HepG2 (cell line): ENCODE measurements around the gene NAT9. TPM values are rescaled to one million over a fixed set of nuclear protein-coding genes. Genes with fewer than 3 reads are reported as not detected.

Source experiments
- BORCS8-MEF2B ChIP-seq: sonication (generic); formaldehyde crosslinking; IDR thresholded peaks from 2 replicates; pipeline ENCODE4 v1.8.0; 2022; ENCODE audit warnings: mild to moderate bottlenecking, missing genetic modification reagents
- BRF2 ChIP-seq: sonication (generic); formaldehyde crosslinking; IDR thresholded peaks from 2 replicates; pipeline ENCODE4 v1.8.1; 2022; ENCODE audit warnings: mild to moderate bottlenecking, missing genetic modification reagents
- CAMTA2 ChIP-seq: sonication (generic); formaldehyde crosslinking; IDR thresholded peaks from 2 replicates; pipeline ENCODE4 v1.4.0; 2020; ENCODE audit warnings: mild to moderate bottlenecking, missing genetic modification reagents, borderline replicate concordance
- CREB1 ChIP-seq, 2 experiments: fragments of 450-650 bp in 1 of 2; IDR thresholded peaks; 2 replicates each; pipeline ENCODE4 v1.6.1; 2016 to 2017; ENCODE audit warnings: control low read depth in 1 of 2, mild to moderate bottlenecking in 1 of 2, missing compliant biosample characterization in 1 of 2, missing genetic modification characterization in 1 of 2
- DMAP1 ChIP-seq: IDR thresholded peaks from 2 replicates; pipeline ENCODE4 v1.6.1; 2016
- GATAD2A ChIP-seq: IDR thresholded peaks from 2 replicates; pipeline ENCODE4 v1.6.1; 2016
- HDAC1 ChIP-seq: sonication (generic); formaldehyde crosslinking; IDR thresholded peaks from 2 replicates; pipeline ENCODE4 v1.5.1; 2020; ENCODE audit warnings: mild to moderate bottlenecking, missing genetic modification reagents
- IRF2 ChIP-seq: IDR thresholded peaks from 2 replicates; pipeline ENCODE4 v1.6.1; 2018; ENCODE audit warnings: missing genetic modification reagents, missing compliant biosample characterization
- KDM5B ChIP-seq: sonication (generic); formaldehyde crosslinking; IDR thresholded peaks from 2 replicates; pipeline ENCODE4 v1.4.0; 2020; ENCODE audit warnings: missing genetic modification reagents, mild to moderate bottlenecking, borderline replicate concordance
- NFE2L1 ChIP-seq: sonication (generic); formaldehyde crosslinking; IDR thresholded peaks from 2 replicates; pipeline ENCODE4 v1.4.0; 2020; ENCODE audit warnings: missing genetic modification reagents, mild to moderate bottlenecking, borderline replicate concordance
- NKX3-1 ChIP-seq: sonication (generic); formaldehyde crosslinking; IDR thresholded peaks from 2 replicates; pipeline ENCODE4 v1.5.0; 2020; ENCODE audit warnings: missing genetic modification reagents
- NONO ChIP-seq, 2 experiments: fragments of 450-650 bp in 1 of 2; sonication (generic) in 1 of 2; formaldehyde crosslinking in 1 of 2; IDR thresholded peaks in 1 of 2; conservative IDR thresholded peaks in 1 of 2; 2 replicates each; pipeline versions ENCODE4 v1.6.1 to v1.8.0; 2017 to 2022; ENCODE audit warnings: mild to moderate bottlenecking in 1 of 2, missing genetic modification reagents in 1 of 2, moderate library complexity in 1 of 2
- POLR2AphosphoS5 ChIP-seq: IDR thresholded peaks from 2 replicates; pipeline ENCODE4 v1.6.1; 2012; ENCODE audit warnings: low read depth, low read length
- SP4 ChIP-seq: sonication (generic); formaldehyde crosslinking; IDR thresholded peaks from 2 replicates; pipeline ENCODE4 v1.8.1; 2023; ENCODE audit warnings: mild to moderate bottlenecking, missing genetic modification reagents
- TP53 ChIP-seq: sonication (generic); formaldehyde crosslinking; conservative IDR thresholded peaks from 2 replicates; pipeline ENCODE4 v1.4.0; 2020; ENCODE audit warnings: missing genetic modification reagents
- YY1 ChIP-seq: IDR thresholded peaks from 2 replicates; pipeline ENCODE4 v1.6.1; 2011; ENCODE audit warnings: low read length, low read depth, moderate library complexity, mild to moderate bottlenecking; ENCODE audit not compliant: insufficient read depth, insufficient replicate concordance
- ZNF12 ChIP-seq: sonication (generic); formaldehyde crosslinking; IDR thresholded peaks from 2 replicates; pipeline ENCODE4 v1.5.0; 2020; ENCODE audit warnings: missing genetic modification reagents
- ZNF703 ChIP-seq: sonication (generic); formaldehyde crosslinking; IDR thresholded peaks from 2 replicates; pipeline ENCODE4 v1.5.1; 2020; ENCODE audit warnings: missing genetic modification reagents, mild to moderate bottlenecking, moderate library complexity, borderline replicate concordance
- ZNF776 ChIP-seq: sonication (generic); formaldehyde crosslinking; IDR thresholded peaks from 2 replicates; pipeline ENCODE4 v1.4.0; 2020; ENCODE audit warnings: mild to moderate bottlenecking, missing genetic modification reagents
- ZNF839 ChIP-seq: sonication (generic); formaldehyde crosslinking; IDR thresholded peaks from 2 replicates; pipeline ENCODE4 v1.4.0; 2020; ENCODE audit warnings: missing genetic modification reagents, mild to moderate bottlenecking, borderline replicate concordance
- polyA plus RNA-seq, 8 experiments: library from polyadenylated mRNA; depleted of rRNA in 3 of 8; stranded (reverse) in 7 of 8; unstranded in 1 of 8; fragments of >200 nt; fragmentation: Illumina TruSeq in 4 of 8; extraction: Trizol in 4 of 8; gene quantifications; 2 replicates each; pipeline versions ENCODE4 v1.2.1 to v1.2.3, GENCODE V29; 2011 to 2016; ENCODE audit warnings: low read depth in 4 of 8, missing spikeins in 1 of 8, mixed read lengths in 1 of 8; ENCODE audit not compliant: insufficient read depth in 1 of 8
- total RNA-seq, 5 experiments: library from RNA; depleted of rRNA; stranded (reverse); fragments of >200 nt; fragmentation: Illumina TruSeq; extraction: Trizol; gene quantifications; 2 replicates each; pipeline ENCODE4 v1.2.3, GENCODE V29; 2016; ENCODE audit warnings: low read depth in 1 of 5
- TF ChIP-seq, protein P1 (sequence below): sonication (generic); formaldehyde crosslinking; IDR thresholded peaks from 2 replicates; pipeline ENCODE4 v1.8.1; 2022; ENCODE audit warnings: low read depth, mild to moderate bottlenecking, missing genetic modification reagents
- TF ChIP-seq, protein P2 (sequence below): sonication (generic); formaldehyde crosslinking; IDR thresholded peaks from 2 replicates; pipeline ENCODE4 v1.5.0; 2020; ENCODE audit warnings: mild to moderate bottlenecking, missing genetic modification reagents

NAT9 gene
- total and polyA plus RNA-seq, 2 of the 13 experiments (the other 11 are each of a cell fraction or from before 2014, with no cell fraction given): 39.7 to 44.2 TPM

DNA sequence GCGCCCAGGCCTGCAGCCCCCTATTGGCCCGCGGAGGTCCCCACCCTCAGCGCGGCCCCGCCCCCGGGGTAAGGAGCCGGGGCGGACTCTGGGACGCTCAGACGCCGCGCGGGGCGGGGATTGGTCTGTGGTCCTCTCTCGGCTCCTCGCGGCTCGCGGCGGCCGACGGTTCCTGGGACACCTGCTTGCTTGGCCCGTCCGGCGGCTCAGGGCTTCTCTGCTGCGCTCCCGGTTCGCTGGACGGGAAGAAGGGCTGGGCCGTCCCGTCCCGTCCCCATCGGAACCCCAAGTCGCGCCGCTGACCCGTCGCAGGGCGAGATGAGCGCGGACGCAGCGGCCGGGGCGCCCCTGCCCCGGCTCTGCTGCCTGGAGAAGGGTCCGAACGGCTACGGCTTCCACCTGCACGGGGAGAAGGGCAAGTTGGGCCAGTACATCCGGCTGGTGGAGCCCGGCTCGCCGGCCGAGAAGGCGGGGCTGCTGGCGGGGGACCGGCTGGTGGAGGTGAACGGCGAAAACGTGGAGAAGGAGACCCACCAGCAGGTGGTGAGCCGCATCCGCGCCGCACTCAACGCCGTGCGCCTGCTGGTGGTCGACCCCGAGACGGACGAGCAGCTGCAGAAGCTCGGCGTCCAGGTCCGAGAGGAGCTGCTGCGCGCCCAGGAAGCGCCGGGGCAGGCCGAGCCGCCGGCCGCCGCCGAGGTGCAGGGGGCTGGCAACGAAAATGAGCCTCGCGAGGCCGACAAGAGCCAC lies 27.4 kb downstream of the NAT9 start, which contains the start of gene NHERF1 (continued):
- TF ChIP-seq NFE2L1 (CRISPR knock-in tag) (no peak), NONO (IDR thresholded peaks at IDR 0.05) (no peak), NONO (CRISPR knock-in tag; conservative IDR thresholded peaks at IDR 0.05) (peak; percentile 89), HDAC1 (peak; percentile 84), CREB1 (IDR thresholded peaks at IDR 0.05) (no peak), CREB1 (CRISPR knock-in tag; IDR thresholded peaks at IDR 0.05) (no peak), ZNF703 (CRISPR knock-in tag) (peak; percentile 64), NKX3-1 (peak; percentile 94), YY1 (peak; percentile 77), POLR2AphosphoS5 (peak; percentile 99), TP53 (CRISPR knock-in tag) (peak; percentile 92), SP4 (peak; percentile 97), IRF2 (CRISPR knock-in tag) (peak; percentile 65; the same call in 1 of the 2 replicates), CAMTA2 (peak; percentile 95; the same call in 1 of the 2 replicates), ZNF839 (no peak), GATAD2A (CRISPR knock-in tag) (no peak), KDM5B (CRISPR knock-in tag) (peak; percentile 92), BORCS8-MEF2B (peak; percentile 85; the same call in 1 of the 2 replicates), ZNF776 (CRISPR knock-in tag) (peak; percentile 98), DMAP1 (peak; percentile 65), ZNF12 (CRISPR knock-in tag) (0 out of 2 replicates have a peak, but pooled peaks have one; percentile 33), BRF2 (CRISPR knock-in tag) (peak; percentile 81; the same call in 1 of the 2 replicates)
- TF ChIP-seq, protein P1, sequence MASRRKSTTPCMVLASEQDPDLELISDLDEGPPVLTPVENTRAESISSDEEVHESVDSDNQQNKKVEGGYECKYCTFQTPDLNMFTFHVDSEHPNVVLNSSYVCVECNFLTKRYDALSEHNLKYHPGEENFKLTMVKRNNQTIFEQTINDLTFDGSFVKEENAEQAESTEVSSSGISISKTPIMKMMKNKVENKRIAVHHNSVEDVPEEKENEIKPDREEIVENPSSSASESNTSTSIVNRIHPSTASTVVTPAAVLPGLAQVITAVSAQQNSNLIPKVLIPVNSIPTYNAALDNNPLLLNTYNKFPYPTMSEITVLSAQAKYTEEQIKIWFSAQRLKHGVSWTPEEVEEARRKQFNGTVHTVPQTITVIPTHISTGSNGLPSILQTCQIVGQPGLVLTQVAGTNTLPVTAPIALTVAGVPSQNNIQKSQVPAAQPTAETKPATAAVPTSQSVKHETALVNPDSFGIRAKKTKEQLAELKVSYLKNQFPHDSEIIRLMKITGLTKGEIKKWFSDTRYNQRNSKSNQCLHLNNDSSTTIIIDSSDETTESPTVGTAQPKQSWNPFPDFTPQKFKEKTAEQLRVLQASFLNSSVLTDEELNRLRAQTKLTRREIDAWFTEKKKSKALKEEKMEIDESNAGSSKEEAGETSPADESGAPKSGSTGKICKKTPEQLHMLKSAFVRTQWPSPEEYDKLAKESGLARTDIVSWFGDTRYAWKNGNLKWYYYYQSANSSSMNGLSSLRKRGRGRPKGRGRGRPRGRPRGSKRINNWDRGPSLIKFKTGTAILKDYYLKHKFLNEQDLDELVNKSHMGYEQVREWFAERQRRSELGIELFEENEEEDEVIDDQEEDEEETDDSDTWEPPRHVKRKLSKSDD (CRISPR knock-in tag): 0 out of 2 replicates have a peak, but pooled peaks have one; percentile 37
- TF ChIP-seq, protein P2, sequence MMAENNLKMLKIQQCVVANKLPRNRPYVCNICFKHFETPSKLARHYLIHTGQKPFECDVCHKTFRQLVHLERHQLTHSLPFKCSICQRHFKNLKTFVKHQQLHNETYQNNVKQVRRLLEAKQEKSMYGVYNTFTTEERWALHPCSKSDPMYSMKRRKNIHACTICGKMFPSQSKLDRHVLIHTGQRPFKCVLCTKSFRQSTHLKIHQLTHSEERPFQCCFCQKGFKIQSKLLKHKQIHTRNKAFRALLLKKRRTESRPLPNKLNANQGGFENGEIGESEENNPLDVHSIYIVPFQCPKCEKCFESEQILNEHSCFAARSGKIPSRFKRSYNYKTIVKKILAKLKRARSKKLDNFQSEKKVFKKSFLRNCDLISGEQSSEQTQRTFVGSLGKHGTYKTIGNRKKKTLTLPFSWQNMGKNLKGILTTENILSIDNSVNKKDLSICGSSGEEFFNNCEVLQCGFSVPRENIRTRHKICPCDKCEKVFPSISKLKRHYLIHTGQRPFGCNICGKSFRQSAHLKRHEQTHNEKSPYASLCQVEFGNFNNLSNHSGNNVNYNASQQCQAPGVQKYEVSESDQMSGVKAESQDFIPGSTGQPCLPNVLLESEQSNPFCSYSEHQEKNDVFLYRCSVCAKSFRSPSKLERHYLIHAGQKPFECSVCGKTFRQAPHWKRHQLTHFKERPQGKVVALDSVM: 0 out of 2 replicates have a peak, but pooled peaks have one; percentile 46
